HG02623 (cell line): ENCODE measurements around the gene TP53I13.

Source experiments
- ATAC-seq: cut with Tn5 transposase; IDR thresholded peaks from one replicate; pipeline ENCODE4 v1.9.1; 2021; ENCODE audit warnings: moderate library complexity; ENCODE audit not compliant: unreplicated experiment

The TP53I13 gene

GRCh38 chr17:29567304-29567553, 1.3 kb upstream of the TP53I13 start:
- ATAC-seq: no peak

DNA sequence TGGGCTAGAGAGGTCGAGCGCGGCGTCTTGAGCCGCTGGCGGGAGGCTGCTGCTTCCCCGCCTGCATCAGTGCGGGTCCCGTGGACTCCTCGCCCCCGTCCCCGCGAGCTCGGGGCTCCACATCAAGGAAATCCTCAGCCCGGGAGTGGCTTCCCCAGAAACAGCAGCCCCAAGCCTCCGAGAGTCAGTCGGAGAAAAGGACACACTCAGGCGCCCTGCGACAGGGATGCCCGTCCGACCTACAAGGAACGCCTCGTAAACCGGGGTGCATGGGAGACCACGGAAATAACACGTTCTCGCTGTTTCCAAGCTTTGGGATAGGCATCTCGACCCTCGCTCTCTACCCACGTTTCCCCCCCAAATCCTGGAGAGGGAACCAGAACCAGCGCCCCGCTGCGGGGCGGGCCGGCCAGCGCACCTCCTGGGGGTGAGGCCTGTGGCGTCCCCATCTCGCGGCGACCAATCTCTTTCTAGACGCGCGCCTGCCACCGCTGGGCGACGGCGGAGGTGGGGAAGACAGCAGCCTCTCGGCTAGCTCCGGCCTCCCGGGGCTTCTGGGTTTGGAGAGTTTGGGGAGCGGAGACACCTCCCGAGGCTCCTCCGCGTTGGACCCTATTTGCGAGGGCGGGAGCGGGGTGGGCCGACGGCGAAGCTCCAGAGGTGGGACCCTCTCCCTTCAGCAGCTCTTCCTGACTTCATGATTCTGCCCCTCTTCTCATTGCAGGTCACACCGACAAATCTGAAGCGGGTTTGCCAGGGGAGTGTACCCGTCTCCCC, 759 bp upstream of the TP53I13 start:
- peak; percentile 28 for ATAC-seq

- no peak for ATAC-seq
Measured at GRCh38 chr17:29569245-29569950, 897 bp downstream of the TP53I13 start.

DNA sequence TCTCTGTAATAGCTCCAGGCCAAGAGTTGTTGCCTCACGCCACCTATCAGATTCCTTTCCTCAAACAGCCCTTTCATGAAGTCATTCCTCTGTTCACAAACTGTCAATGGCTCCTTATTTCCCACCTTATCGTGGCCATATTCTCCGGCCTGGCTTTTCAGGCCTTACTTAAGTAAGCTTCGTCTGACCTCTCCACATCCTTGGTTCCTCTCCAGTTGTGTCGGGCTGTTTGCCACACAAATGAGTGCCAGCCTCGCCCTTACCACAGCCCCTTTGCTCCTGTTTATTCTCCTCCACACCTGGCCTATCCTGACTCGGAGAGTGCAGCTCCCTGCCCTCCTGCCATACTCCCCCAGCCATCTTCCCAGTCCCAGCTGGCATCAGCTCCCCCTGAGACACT, 2.0 kb downstream of the TP53I13 start:
- no peak for ATAC-seq

DNA sequence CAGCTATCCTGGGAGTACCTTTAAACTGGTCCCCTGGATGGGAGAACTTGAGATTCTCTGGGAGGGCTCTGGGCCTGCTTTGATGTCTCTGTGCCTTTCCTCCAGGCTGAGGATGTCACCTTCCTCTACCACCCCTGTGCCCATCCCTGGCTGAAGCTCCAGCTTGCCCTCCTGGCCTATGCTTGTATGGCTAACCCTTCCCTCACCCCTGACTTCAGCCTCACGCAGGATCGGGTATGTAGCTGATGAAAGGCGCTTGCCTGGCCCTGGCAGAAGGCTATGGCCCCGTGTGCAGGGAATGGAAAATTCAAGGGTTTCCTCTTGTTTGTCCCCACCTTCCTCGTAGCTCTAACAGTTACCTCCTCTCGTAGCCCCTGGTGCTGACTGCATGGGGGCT, 3.0 kb downstream of the TP53I13 start:
- ATAC-seq: no peak

DNA sequence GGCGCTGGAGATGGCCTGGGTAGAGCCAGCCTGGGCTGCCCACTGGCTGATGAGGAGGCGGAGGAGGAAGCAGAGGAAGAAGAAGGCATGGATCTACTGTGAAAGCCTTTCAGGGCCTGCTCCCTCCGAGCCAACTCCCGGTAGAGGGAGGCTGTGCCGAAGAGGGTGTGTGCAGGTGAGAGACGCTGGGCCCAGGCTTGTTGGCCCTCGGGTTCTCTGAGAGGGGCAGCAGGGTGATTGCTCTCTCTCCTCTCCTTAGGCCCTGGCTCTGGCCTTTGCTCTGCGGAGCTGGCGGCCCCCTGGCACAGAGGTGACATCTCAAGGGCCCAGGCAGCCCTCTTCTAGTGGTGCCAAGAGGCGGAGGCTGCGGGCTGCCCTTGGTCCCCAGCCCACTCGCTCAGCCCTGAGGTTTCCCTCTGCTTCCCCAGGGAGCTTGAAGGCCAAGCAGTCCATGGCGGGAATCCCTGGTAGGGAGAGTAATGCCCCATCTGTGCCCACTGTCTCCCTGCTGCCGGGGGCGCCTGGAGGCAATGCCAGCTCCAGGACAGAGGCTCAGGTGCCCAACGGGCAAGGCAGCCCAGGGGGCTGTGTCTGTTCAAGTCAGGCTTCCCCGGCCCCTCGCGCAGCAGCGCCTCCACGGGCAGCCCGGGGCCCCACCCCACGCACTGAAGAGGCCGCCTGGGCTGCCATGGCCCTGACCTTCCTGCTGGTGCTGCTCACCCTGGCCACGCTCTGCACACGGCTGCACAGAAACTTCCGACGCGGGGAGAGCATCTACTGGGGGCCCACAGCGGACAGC, 3.6 kb downstream of the TP53I13 start:
- ATAC-seq: no peak

- ATAC-seq: no peak
Measured at GRCh38 chr17:29572691-29573557, 4.4 kb downstream of the TP53I13 start.

GRCh38 chr17:29573558-29573869, 5.0 kb downstream of the TP53I13 start:
- ATAC-seq: no peak

DNA sequence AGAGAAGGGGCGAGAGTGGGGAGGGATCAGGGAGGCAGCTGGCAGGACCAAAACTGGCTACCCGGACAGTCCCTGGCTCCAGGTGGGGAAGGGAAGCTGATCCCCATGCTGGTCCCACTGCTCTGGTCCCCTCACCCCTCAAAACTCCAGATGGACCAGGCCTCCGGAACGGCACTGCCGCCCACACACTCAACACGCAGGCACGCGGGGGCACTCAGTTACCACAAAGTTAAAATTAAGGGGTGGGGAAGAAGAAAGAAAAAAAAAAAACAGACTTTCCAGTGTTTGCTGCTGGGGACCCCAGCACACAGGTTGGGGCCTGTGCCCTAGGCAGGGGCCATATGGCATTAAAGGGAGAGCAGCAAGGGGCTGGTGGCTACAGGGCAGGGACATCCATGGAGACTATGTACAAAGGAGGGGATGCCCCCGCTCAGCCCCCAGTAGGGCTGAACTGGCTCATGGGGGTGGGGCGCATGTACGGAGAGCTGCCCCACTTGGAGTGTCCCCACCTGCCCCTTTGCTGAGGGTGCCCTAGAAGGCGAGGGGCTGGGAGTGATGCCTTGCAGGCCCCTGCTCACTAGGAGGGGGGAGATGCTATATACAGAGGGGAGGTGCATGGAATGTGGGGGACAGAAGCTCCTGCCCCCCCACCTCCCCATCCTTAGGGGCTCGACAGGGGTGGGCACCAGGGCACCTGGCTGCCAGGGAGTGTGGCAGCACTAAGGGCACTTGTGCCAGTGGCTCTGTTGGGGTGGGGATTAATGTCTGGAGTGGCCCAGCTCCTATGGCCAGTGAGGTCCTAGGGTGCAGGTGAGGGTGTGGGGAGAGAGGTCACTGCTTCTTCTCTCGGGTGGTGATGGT, 5.6 kb downstream of the TP53I13 start:
- ATAC-seq: no peak

DNA sequence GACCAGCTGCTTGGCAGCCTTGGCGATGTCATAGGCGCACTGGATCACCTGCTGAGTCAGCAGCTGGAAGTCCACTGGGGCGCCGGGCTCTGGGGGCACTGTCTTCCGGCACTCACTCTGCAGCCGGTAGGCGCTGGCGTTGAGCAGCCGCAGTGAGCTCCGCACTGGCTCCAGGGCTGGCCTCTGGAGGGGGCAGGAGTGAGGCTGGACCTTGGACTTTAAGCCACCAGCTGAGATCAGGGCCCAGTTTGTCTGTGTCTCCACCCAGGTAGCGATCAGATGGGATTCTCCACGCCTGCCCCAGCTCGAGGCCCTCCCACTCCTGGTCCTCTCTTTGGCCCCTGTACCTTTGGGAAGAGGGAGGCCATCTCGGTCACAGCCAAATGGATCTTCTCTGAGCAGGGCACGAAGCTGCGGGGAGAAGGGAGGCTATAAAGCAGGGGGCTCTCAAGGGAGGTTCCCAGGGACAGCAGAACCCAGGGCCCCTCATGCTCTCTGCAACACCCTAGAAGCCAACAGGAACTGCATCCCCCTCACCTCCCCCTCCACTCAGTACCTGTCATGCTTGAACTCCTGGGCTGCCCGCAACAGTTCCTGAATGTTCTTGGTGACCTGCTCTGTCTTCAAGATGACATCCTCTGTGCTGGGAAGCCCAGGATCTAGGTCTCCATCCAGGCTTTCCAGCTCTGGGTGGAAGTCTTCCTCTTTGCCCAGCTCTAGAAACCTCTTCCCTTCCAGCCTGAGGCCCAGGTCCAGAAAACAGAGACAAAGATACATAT, 6.4 kb downstream of the TP53I13 start:
- no peak for ATAC-seq

DNA sequence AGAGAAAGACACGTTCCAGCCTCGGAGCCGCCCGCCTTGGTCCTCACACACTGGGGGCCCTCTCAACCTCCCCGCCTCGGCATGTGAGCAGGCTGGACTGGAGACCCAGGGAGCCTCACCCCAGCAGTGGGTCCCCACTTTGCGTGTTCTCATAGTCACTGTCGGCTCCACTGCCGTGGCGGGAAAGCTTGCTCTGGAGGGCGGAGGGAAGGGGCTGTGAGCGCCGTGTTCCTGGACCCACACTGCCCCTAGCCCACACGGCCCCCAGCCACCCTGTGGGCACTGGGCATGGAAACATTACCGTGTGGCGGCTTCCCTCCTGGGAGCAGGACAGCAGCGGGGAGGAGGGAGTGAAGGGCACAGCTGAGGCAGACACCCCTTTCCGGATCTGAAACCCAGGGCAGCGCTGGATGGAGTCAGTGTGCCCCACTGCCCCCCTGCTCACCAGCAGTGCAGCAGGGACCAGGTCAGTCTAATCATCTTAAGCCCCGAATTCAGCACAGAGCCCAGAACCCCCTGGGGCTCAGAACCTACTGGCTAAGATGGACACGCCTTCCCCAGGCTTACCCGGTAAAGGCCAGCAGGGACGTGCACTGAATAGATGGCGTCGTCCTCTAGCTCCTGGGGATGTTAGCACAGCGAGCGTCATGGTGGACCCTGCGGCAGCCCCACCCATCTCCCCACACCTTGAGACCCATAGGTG, 7.2 kb downstream of the TP53I13 start:
- no peak for ATAC-seq

DNA sequence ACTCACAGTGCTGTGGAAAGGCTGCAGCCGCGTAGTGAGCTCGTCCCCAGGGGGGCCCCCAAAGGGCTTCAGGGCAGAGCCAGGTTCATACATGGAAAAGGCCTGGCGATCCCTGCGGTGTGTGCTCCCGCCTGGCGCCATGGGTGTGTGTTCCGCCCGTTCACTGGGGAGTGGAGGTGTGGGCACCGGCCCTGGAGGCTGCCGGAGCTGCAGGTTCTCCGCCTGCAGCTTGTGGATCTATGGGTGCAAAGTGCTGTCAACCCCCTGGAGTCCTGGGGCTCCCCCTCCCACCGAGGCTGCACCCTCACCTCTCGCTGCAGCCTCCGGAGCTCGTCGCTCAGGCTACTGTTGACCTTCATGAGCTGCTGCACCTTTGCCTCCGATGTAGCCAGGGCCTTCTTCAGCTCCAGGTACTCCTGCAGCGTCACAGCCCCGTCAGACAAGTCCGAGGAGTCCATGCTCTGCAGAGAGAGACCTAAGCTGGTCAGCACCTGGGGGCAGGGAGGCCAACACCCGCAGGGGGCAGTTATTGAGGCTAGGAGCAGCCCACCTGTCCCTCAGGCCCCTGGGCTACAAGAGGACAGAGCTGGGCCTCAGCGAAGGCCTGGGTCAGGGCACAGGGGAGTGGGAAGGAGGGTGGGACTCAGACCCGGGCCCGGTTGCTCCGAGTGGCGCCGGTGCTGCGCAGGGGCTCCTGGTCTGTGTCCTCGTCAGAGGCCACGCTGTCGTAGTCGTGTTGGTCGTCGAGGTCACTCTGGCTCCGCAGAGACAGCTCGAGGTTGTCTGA, 7.9 kb downstream of the TP53I13 start:
- no peak for ATAC-seq

DNA sequence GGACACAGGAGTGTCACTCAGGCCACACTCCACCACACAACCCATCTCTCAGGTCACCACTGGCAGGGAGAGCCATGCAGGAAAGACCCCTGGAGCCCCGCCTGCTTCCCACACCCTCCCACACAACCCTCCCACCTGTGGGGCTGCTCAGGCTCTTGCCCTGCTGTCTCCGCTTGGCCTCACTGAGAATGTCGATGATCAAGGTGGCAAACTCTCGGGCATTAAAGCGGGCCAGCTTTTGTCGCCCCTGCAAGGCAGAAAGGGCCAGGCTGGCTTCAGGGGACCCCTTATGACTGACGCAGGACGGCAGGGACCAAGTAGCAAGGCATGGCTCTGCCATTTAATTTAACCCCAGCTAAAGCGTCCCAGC, 8.5 kb downstream of the TP53I13 start:
- ATAC-seq: no peak

GRCh38 chr17:29577385-29578211, 9.1 kb downstream of the TP53I13 start:
- no peak for ATAC-seq

DNA sequence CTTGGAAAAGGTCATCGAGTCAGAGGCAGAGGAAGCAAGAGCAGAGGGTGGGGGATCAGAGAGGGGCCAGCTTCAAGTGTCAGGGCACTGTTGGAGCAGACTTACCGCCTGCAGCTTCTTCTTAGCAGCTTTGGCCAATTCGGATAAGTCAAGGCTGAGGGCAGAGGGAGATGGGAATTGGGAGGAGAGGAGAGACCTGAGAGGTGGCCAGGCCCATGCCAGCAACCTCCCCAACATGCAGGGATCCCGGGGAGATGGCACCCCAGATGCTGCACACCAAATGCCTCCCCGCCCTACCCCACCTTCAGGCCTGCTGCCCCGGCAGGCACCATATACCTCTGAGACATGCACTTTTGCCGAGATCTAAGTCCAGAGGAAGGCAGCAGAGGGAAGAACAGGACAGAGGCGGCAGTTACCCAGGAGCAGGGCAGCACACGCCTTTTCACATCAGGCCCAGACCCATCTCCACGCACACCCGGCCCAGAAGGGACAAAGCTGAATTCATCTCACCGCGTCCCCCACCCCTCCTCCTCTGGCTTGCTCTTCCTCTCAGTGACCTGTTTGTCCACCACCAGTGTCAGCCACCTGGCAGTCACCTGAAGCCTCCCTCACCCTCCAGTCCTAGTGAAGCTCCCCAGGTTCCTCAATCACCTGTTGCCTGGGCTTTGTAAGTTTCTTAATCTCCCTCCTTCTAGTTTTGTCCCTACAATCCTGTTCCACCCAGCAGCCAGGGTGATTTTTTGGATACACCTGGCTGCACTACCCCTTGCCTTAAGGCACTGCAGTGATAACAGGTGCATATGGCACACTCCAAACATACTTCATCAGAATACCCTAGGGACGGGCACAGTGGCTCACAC, 10.4 kb downstream of the TP53I13 start:
- no peak for ATAC-seq
